Immature natural killer cell (primary cell): ENCODE results near the gene REXO1. TPM values are rescaled to one million over a fixed set of nuclear protein-coding genes. Genes with fewer than 3 reads are reported as not detected.

Experiments
- DNase-seq, 3 donors: peaks; one replicate each; pipeline ENCODE4 v3.0.0; 2022; ENCODE audit warnings: mixed read lengths in 1 of 3
- H3K27ac Mint-ChIP-seq, 6 donors: one replicate each; pipeline ENCODE4 v1.8.0; 2020; ENCODE audit warnings: mixed read lengths in 6 of 6, mild to moderate bottlenecking in 5 of 6, inconsistent platforms in 4 of 6, moderate library complexity in 3 of 6
- H3K27me3 Mint-ChIP-seq, 3 donors: one replicate each; pipeline ENCODE4 v1.8.0; 2020 to 2021; ENCODE audit warnings: low read depth in 3 of 3, mild to moderate bottlenecking in 3 of 3, mixed read lengths in 3 of 3, moderate library complexity in 3 of 3, inconsistent platforms in 1 of 3
- H3K36me3 Mint-ChIP-seq, 3 donors: one replicate each; pipeline ENCODE4 v1.8.0; 2020; ENCODE audit warnings: mixed read lengths in 3 of 3, inconsistent platforms in 2 of 3, mild to moderate bottlenecking in 2 of 3
- H3K4me1 Mint-ChIP-seq, 2 donors: one replicate each; pipeline ENCODE4 v1.8.0; 2020; ENCODE audit warnings: inconsistent platforms in 2 of 2, mild to moderate bottlenecking in 2 of 2, mixed read lengths in 2 of 2, moderate library complexity in 1 of 2
- H3K4me3 Mint-ChIP-seq, 5 donors: one replicate each; pipeline ENCODE4 v1.8.0; 2020; ENCODE audit warnings: mild to moderate bottlenecking in 5 of 5, mixed read lengths in 5 of 5, inconsistent platforms in 3 of 5, moderate library complexity in 3 of 5
- H3K9me3 Mint-ChIP-seq, 6 donors: one replicate each; pipeline ENCODE4 v1.8.0; 2020; ENCODE audit warnings: mild to moderate bottlenecking in 6 of 6, mixed read lengths in 6 of 6, inconsistent platforms in 4 of 6, moderate library complexity in 3 of 6
- polyA plus RNA-seq, 3 donors: library from polyadenylated mRNA; unstranded; fragments of 300-500 nt; fragmentation: Illumina TruSeq; gene quantifications; one replicate each; pipeline ENCODE4 v1.2.3, GENCODE V29; 2021

The REXO1 gene
- polyA plus RNA-seq, 3 donors from 2014 or later: 0.63 to 13.0 (median 4.5) TPM

- H3K9me3 Mint-ChIP-seq: no peaks in the 10 kb centered on the region
- peaks cover 1 to 5% of the 10 kb centered on the region in 2 donors for H3K4me1 Mint-ChIP-seq
- H3K4me3 Mint-ChIP-seq: peak overlapping the region in 1 of 5 donors; percentile 17
- H3K27me3 Mint-ChIP-seq: peaks cover 1 to 2% (median 2%) of the 10 kb centered on the region in 3 donors
- peaks cover 3 to 7% (median 5%) of the 10 kb centered on the region in 3 donors for H3K36me3 Mint-ChIP-seq
- no peak for DNase-seq
- H3K27ac Mint-ChIP-seq: no peak overlapping the region
These were observed 51.7 kb downstream of the REXO1 start for GRCh38 chr19:1796395-1797142.

- no peak for DNase-seq
- Mint-ChIP-seq H3K9me3 (no peaks in the 10 kb centered on the region), H3K4me3 (no peak overlapping the region), H3K4me1 (peaks cover 1 to 5% of the 10 kb centered on the region in 2 donors), H3K36me3 (no peaks in the 10 kb centered on the region), H3K27me3 (peaks cover 1 to 2% (median 2%) of the 10 kb centered on the region in 3 donors), H3K27ac (no peak overlapping the region)
These were observed 53.7 kb downstream of the REXO1 start for GRCh38 chr19:1794424-1795172.

- H3K9me3 Mint-ChIP-seq: no peaks in the 10 kb centered on the region
- DNase-seq: no peak
- H3K36me3 Mint-ChIP-seq: no peaks in the 10 kb centered on the region
- H3K4me3 Mint-ChIP-seq: no peak overlapping the region
- peaks cover 1 to 5% of the 10 kb centered on the region in 2 donors for H3K4me1 Mint-ChIP-seq
- no peak overlapping the region for H3K27ac Mint-ChIP-seq
- H3K27me3 Mint-ChIP-seq: peaks cover 0 to 3% (median 1%) of the 10 kb centered on the region in 3 donors
These were observed 56.4 kb downstream of the REXO1 start for GRCh38 chr19:1791879-1792278.

- Mint-ChIP-seq H3K4me3 (no peak overlapping the region), H3K4me1 (no peaks in the 10 kb centered on the region), H3K27me3 (peaks cover 0 to 3% (median 2%) of the 10 kb centered on the region in 3 donors), H3K9me3 (no peaks in the 10 kb centered on the region), H3K27ac (no peak overlapping the region), H3K36me3 (no peaks in the 10 kb centered on the region)
- DNase-seq: no peak
These were observed 58.1 kb downstream of the REXO1 start for GRCh38 chr19:1790054-1790792.

- H3K4me1 Mint-ChIP-seq: no peaks in the 10 kb centered on the region
- H3K27ac Mint-ChIP-seq: no peak overlapping the region
These were observed 58.8 kb downstream of the REXO1 start for GRCh38 chr19:1789261-1790041.

GRCh38 chr19:1787116-1787515 is 61.2 kb downstream of the REXO1 start:
- Mint-ChIP-seq H3K4me1 (no peaks in the 10 kb centered on the region), H3K27ac (no peak overlapping the region), H3K4me3 (no peak overlapping the region), H3K36me3 (no peaks in the 10 kb centered on the region), H3K9me3 (peaks cover 0 to 3% (median 0%) of the 10 kb centered on the region in 6 donors), H3K27me3 (peaks cover 3 to 6% (median 3%) of the 10 kb centered on the region in 3 donors)
- DNase-seq: no peak

More at GRCh38 chr19:1789261-1790041, 58.8 kb downstream of the REXO1 start:
- H3K9me3 Mint-ChIP-seq: no peaks in the 10 kb centered on the region
- H3K36me3 Mint-ChIP-seq: no peaks in the 10 kb centered on the region
- H3K4me3 Mint-ChIP-seq: no peak overlapping the region
- H3K27me3 Mint-ChIP-seq: peaks cover 0 to 3% (median 2%) of the 10 kb centered on the region in 3 donors
- DNase-seq: no peak

- peaks cover 3 to 7% (median 4%) of the 10 kb centered on the region in 3 donors for H3K27me3 Mint-ChIP-seq
- no peaks in the 10 kb centered on the region for H3K36me3 Mint-ChIP-seq
These were observed 61.6 kb downstream of the REXO1 start for GRCh38 chr19:1786668-1787067.

GRCh38 chr19:1785310-1785709 is 63.0 kb downstream of the REXO1 start:
- Mint-ChIP-seq H3K27me3 (peaks cover 6 to 14% (median 6%) of the 10 kb centered on the region in 3 donors), H3K27ac (no peak overlapping the region)

More at GRCh38 chr19:1786668-1787067, 61.6 kb downstream of the REXO1 start:
- Mint-ChIP-seq H3K4me3 (no peak overlapping the region), H3K9me3 (peaks cover 0 to 3% (median 0%) of the 10 kb centered on the region in 6 donors), H3K4me1 (no peaks in the 10 kb centered on the region), H3K27ac (no peak overlapping the region)
- DNase-seq: no peak

GRCh38 chr19:1783874-1784273 is 64.4 kb downstream of the REXO1 start:
- DNase-seq: no peak
- Mint-ChIP-seq H3K27ac (no peak overlapping the region), H3K4me3 (no peak overlapping the region), H3K27me3 (peaks cover 10 to 22% (median 12%) of the 10 kb centered on the region in 3 donors), H3K9me3 (peaks cover 0 to 3% (median 0%) of the 10 kb centered on the region in 6 donors), H3K36me3 (no peaks in the 10 kb centered on the region), H3K4me1 (no peaks in the 10 kb centered on the region)

More at GRCh38 chr19:1785310-1785709, 63.0 kb downstream of the REXO1 start:
- Mint-ChIP-seq H3K4me1 (no peaks in the 10 kb centered on the region), H3K36me3 (no peaks in the 10 kb centered on the region), H3K4me3 (no peak overlapping the region), H3K9me3 (peaks cover 0 to 3% (median 0%) of the 10 kb centered on the region in 6 donors)
- DNase-seq: no peak

GRCh38 chr19:1783354-1783753 is 64.9 kb downstream of the REXO1 start:
- H3K27ac Mint-ChIP-seq: no peak overlapping the region
- no peak for DNase-seq
- H3K4me3 Mint-ChIP-seq: no peak overlapping the region
- H3K27me3 Mint-ChIP-seq: peaks cover 9 to 22% (median 10%) of the 10 kb centered on the region in 3 donors
- peaks cover 0 to 3% (median 0%) of the 10 kb centered on the region in 6 donors for H3K9me3 Mint-ChIP-seq
- H3K36me3 Mint-ChIP-seq: no peaks in the 10 kb centered on the region
- no peaks in the 10 kb centered on the region for H3K4me1 Mint-ChIP-seq

- H3K27me3 Mint-ChIP-seq: peaks cover 12 to 29% (median 13%) of the 10 kb centered on the region in 3 donors
- H3K27ac Mint-ChIP-seq: no peak overlapping the region
- peaks cover 0 to 3% (median 0%) of the 10 kb centered on the region in 6 donors for H3K9me3 Mint-ChIP-seq
- H3K4me3 Mint-ChIP-seq: no peak overlapping the region
- no peaks in the 10 kb centered on the region for H3K4me1 Mint-ChIP-seq
- no peaks in the 10 kb centered on the region for H3K36me3 Mint-ChIP-seq
- DNase-seq: no peak
These were observed 65.8 kb downstream of the REXO1 start for GRCh38 chr19:1782521-1782920.

- Mint-ChIP-seq H3K27me3 (peaks cover 19 to 38% (median 19%) of the 10 kb centered on the region in 3 donors), H3K27ac (no peak overlapping the region), H3K4me1 (no peaks in the 10 kb centered on the region), H3K9me3 (peaks cover 0 to 3% (median 0%) of the 10 kb centered on the region in 6 donors), H3K4me3 (no peak overlapping the region), H3K36me3 (peaks cover 0 to 4% (median 3%) of the 10 kb centered on the region in 3 donors)
- DNase-seq: no peak
These were observed 67.9 kb downstream of the REXO1 start for GRCh38 chr19:1780272-1780958.
